ENCODE results near the gene FCHO1. TPM values are rescaled to one million over a fixed set of nuclear protein-coding genes. Genes with fewer than 3 reads are reported as not detected.

Gene FCHO1
- total RNA-seq, 4 donors from 2014 or later = 0.13 to 2.1 (median 0.51) TPM; not detected in 1

DNA sequence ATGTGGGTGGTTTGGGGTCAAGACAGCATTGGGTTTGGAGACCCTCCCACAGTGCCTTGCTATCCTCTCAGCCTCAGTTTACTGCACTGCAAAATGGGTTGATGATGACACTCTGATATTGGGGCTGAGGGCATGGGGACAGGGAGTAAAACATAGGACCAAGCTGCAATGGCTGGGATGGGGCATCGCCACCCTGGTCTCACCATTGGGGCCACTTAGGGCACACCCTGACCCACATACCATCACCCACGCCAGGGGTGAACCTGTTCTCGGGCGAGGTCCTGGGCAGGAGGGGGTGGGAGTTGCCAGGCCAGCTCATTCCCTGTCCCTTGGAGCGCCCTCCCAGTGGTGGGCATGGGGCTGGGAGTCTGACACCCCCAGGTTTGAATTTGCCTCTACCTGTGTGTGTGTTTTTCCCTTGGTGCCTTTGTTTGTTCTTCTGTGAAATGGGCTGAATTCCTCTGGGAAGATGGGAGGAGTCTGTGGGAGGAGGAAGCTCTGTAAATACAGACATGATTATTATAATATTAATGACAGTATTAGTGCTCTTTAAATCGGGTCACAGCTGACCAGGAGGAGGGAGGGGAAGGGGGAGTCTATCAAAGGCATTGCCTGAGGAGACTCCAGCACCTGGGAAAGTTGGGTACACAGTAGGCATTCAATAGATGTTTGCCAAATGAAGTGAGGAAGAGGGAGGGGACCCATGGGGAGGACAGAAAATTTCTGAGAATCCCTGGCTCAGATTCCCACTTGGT, 2.2 kb upstream of the FCHO1 start:
- Histone ChIP-seq H3K9me3 (no peaks in the 10 kb centered on the region), H3K4me3 (no peak overlapping the region), H3K4me1 (peaks cover 0 to 4% of the 10 kb centered on the region in 2 donors), H3K27me3 (peaks cover 14 to 21% (median 20%) of the 10 kb centered on the region in 3 donors), H3K36me3 (no peaks in the 10 kb centered on the region), H3K27ac (no peak overlapping the region)
- intact Hi-C loops (cut with DNase I; ENCODE audit: low total_unique reads) (no loop called here), in situ Hi-C loops (cut with MboI; ENCODE audit: low sequenced_read_pairs in 4 of 4) (no loop called here)
- no peak for ATAC-seq
- TF ChIP-seq POLR2A (IDR thresholded peaks at IDR 0.05) = no peak
- TF ChIP-seq, protein P1, sequence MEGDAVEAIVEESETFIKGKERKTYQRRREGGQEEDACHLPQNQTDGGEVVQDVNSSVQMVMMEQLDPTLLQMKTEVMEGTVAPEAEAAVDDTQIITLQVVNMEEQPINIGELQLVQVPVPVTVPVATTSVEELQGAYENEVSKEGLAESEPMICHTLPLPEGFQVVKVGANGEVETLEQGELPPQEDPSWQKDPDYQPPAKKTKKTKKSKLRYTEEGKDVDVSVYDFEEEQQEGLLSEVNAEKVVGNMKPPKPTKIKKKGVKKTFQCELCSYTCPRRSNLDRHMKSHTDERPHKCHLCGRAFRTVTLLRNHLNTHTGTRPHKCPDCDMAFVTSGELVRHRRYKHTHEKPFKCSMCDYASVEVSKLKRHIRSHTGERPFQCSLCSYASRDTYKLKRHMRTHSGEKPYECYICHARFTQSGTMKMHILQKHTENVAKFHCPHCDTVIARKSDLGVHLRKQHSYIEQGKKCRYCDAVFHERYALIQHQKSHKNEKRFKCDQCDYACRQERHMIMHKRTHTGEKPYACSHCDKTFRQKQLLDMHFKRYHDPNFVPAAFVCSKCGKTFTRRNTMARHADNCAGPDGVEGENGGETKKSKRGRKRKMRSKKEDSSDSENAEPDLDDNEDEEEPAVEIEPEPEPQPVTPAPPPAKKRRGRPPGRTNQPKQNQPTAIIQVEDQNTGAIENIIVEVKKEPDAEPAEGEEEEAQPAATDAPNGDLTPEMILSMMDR (IDR thresholded peaks at IDR 0.05 in 4 of 5, conservative IDR thresholded peaks at IDR 0.05 in 1 of 5) = no peak
- no peak for DNase-seq

DNA sequence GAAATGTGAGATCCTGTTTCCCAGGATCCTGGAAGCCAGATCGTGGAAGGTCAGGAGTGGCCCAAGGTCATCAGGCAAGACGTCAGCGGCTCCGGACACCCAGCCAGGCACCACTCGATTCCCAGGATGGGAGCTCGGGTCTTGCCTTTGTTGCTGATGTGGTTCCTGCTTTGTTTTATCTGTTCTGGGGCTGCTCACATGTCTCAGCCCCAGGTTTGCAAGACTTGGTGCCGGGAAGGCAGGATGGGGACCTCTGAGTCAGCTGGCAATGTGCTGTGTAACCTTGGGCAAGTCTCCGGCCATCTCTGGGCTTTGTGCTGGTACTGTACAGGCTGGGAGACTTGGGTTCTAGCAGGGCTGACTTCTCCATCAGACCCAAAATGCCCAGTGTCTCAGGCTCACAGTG, 1.4 kb upstream of the FCHO1 start:
- Histone ChIP-seq H3K9me3 (no peaks in the 10 kb centered on the region), H3K36me3 (no peaks in the 10 kb centered on the region), H3K27me3 (peaks cover 16 to 24% (median 20%) of the 10 kb centered on the region in 3 donors), H3K4me1 (peaks cover 0 to 4% of the 10 kb centered on the region in 2 donors), H3K27ac (no peak overlapping the region), H3K4me3 (no peak overlapping the region)
- intact Hi-C loops (cut with DNase I; ENCODE audit: low total_unique reads) (no loop called here), in situ Hi-C loops (cut with MboI; ENCODE audit: low sequenced_read_pairs in 4 of 4) (no loop called here)
- DNase-seq = no peak
- TF ChIP-seq, protein P1 (IDR thresholded peaks at IDR 0.05 in 4 of 5, conservative IDR thresholded peaks at IDR 0.05 in 1 of 5) = no peak
- TF ChIP-seq POLR2A (IDR thresholded peaks at IDR 0.05) = no peak
- ATAC-seq = no peak

DNA sequence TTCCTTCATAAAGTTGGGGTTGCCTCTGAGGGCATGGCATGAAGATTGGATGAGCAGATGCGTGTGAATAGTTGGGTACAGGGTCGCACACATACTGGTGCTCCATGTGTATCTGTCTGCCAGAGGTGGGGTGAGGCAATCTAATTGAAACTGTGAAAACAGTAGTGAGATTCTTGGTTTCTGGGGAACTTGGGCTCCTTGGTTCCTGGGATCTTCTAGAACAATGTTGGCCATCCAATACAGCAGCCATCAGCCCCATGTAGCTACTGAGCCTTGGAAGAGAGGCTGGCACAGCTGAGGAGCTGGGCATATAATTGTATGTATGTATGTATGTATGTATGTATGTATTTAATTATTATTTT, 616 bp downstream of the FCHO1 start:
- Histone ChIP-seq H3K27ac (no peak overlapping the region), H3K4me3 (no peak overlapping the region), H3K9me3 (no peaks in the 10 kb centered on the region), H3K4me1 (peaks cover 0 to 4% of the 10 kb centered on the region in 2 donors), H3K36me3 (no peaks in the 10 kb centered on the region), H3K27me3 (peaks cover 17 to 28% (median 20%) of the 10 kb centered on the region in 3 donors)
- TF ChIP-seq, protein P1 (IDR thresholded peaks at IDR 0.05 in 4 of 5, conservative IDR thresholded peaks at IDR 0.05 in 1 of 5) = no peak
- TF ChIP-seq POLR2A (IDR thresholded peaks at IDR 0.05) = no peak
- DNase-seq (no peak), ATAC-seq (no peak)
- intact Hi-C loops (cut with DNase I; ENCODE audit: low total_unique reads) = no loop called here
- in situ Hi-C loops (cut with MboI; ENCODE audit: low sequenced_read_pairs in 4 of 4) = no loop called here

DNA sequence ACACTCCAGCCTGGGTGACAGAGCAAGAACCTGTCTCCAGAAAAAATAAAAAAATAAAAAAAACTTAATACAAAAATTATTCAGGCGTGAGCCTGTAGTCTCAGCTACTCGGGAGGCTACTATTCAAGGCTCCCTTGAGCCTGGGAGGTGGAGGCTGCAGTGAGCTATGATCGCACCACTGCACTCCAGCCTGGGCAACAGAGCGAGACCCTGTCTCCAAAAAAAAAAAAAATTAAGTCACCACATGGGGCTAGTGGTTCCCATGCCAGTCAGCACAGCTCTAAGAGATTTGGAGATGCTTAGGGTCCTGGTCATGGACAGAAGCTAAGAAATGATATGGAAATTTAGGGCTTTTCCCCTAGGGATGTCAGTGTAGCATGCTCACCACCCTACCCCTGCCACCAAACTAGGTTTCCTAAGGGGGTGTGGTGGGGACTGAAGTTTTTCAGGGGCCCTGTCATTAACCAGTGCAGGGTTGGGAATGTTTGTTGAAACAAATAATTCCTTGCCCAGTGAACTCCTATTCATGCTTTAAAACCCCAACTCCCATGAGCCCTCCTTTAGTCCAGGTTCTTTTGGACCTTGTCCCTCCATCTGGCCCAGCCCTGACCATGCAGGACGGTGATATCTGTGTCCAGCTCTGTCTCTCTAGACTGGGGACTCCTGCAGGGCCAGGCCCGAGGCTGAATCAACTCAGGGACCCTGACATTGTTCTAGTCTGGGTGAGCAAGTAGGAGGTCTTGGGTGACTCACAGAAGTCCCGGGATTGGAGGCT, 1.8 kb downstream of the FCHO1 start:
- TF ChIP-seq, protein P1 (IDR thresholded peaks at IDR 0.05 in 4 of 5, conservative IDR thresholded peaks at IDR 0.05 in 1 of 5) = no peak
- no peak for TF ChIP-seq POLR2A (IDR thresholded peaks at IDR 0.05)
- Histone ChIP-seq H3K27ac (no peak overlapping the region), H3K36me3 (no peaks in the 10 kb centered on the region), H3K27me3 (peaks cover 15 to 24% (median 17%) of the 10 kb centered on the region in 3 donors), H3K4me3 (no peak overlapping the region), H3K4me1 (no peaks in the 10 kb centered on the region), H3K9me3 (no peaks in the 10 kb centered on the region)
- ATAC-seq = no peak
- in situ Hi-C loops (cut with MboI; ENCODE audit: low sequenced_read_pairs in 4 of 4) = no loop called here
- intact Hi-C loops (cut with DNase I; ENCODE audit: low total_unique reads) = no loop called here
- DNase-seq = no peak

Data from gastrocnemius medialis (tissue), 4 donors.